Testis (tissue), 2 donors: Measurements from ENCODE around the gene CNGB1.

Experiments used
- CTCF ChIP-seq, 3 experiments: fragments of 450-650 bp in 2 of 3; fragments of 200-600 bp in 1 of 3; sonication (generic) in 1 of 3; IDR thresholded peaks; one replicate each; pipeline ENCODE4 v1.5.1; 2016 to 2019; ENCODE audit warnings: antibody characterized with exemption in 3 of 3, mild to moderate bottlenecking in 2 of 3, moderate library complexity in 1 of 3
- POLR2A ChIP-seq: fragments of 450-650 bp; IDR thresholded peaks from one replicate; pipeline ENCODE4 v1.6.1; 2017; ENCODE audit warnings: antibody characterized with exemption, mild to moderate bottlenecking, moderate library complexity

GRCh38 chr16:57916735-57917438, 54.0 kb downstream of the CNGB1 start:
- TF ChIP-seq CTCF (IDR thresholded peaks at IDR 0.05) (no peak), POLR2A (no peak)
